ENCODE results near the gene MRPS21.

GRCh38 chr1:150322310-150322709 is 28.6 kb downstream of the MRPS21 start:
- no peak for TF ChIP-seq POLR2A (IDR thresholded peaks at IDR 0.05; ENCODE audit: low read length)
- no peak for TF ChIP-seq GATA1 (IDR thresholded peaks at IDR 0.05; ENCODE audit: low read depth, low read length)

All from erythroblast (primary cell).